SK-N-SH (cell line): Measurements from ENCODE around the gene THSD4.

Experiments
- RAD21 ChIP-seq: IDR thresholded peaks from 2 replicates; pipeline ENCODE4 v1.6.1; 2012; ENCODE audit warnings: mild to moderate bottlenecking, low read length
- RFX5 ChIP-seq: IDR thresholded peaks from 2 replicates; pipeline ENCODE4 v1.6.1; 2012; ENCODE audit warnings: mild to moderate bottlenecking, improper control_type of control experiment, low read length
- SIN3A ChIP-seq: IDR thresholded peaks from 2 replicates; pipeline ENCODE4 v1.6.1; 2012; ENCODE audit warnings: low read depth, mild to moderate bottlenecking, low read length, moderate library complexity, borderline replicate concordance
- TF ChIP-seq, protein P1 (sequence below): fragments of 200-600 bp; sonication (generic); IDR thresholded peaks from 2 replicates; pipeline ENCODE4 v1.6.1; 2017; ENCODE audit warnings: antibody characterized with exemption, mild to moderate bottlenecking, moderate library complexity

DNA sequence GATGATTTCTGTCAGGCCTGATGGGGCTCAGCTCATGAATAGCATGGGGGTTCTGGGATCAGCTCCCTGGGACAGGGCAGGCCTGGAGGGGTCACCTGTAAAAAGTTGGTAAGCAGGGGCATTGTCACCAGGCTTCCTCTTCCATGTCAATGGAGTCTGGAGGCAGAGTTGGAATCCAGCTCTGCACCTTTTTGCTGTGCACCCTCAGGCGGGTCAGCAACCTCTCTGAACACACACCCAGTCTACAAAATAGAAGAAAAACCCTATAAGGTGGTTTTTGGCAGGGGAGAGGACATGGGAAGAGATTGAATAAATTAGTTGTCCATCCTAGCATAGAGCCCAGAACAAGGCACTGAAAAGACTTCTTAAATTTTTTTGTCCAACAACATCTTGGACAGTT is 617.9 kb downstream of the THSD4 start:
- TF ChIP-seq SIN3A = no peak
- TF ChIP-seq RFX5 = no peak
- TF ChIP-seq, protein P1, sequence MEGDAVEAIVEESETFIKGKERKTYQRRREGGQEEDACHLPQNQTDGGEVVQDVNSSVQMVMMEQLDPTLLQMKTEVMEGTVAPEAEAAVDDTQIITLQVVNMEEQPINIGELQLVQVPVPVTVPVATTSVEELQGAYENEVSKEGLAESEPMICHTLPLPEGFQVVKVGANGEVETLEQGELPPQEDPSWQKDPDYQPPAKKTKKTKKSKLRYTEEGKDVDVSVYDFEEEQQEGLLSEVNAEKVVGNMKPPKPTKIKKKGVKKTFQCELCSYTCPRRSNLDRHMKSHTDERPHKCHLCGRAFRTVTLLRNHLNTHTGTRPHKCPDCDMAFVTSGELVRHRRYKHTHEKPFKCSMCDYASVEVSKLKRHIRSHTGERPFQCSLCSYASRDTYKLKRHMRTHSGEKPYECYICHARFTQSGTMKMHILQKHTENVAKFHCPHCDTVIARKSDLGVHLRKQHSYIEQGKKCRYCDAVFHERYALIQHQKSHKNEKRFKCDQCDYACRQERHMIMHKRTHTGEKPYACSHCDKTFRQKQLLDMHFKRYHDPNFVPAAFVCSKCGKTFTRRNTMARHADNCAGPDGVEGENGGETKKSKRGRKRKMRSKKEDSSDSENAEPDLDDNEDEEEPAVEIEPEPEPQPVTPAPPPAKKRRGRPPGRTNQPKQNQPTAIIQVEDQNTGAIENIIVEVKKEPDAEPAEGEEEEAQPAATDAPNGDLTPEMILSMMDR = no peak
- no peak for TF ChIP-seq RAD21
